PC-9 (cell line): ENCODE data around the gene CEP20. TPM values are rescaled to one million over a fixed set of nuclear protein-coding genes. Genes with fewer than 3 reads are reported as not detected.
A peak's percentile ranks its signal among the peaks of the same experiment; 100 is the strongest.

Experiments used
- BruUV-seq: library from RNA; stranded (reverse); fragments of 400-500 nt; replicated peaks from 2 replicates; lab custom pipeline; 2021; lab: Mats Ljungman, UMichigan
- CTCF ChIA-PET: fragments of 300-600 bp; sonication (Branson Sonifier 250); formaldehyde crosslinking; loops from one replicate; lab custom pipeline; 2022; ENCODE audit warnings: antibody characterized with exemption; lab: Charles Lee
- POLR2A ChIA-PET: fragments of 300-600 bp; sonication (Branson Sonifier 250); formaldehyde crosslinking; loops from one replicate; lab custom pipeline; 2022; ENCODE audit warnings: antibody characterized with exemption; ENCODE audit not compliant: unreplicated experiment; lab: Charles Lee
- DNase-seq, 2 experiments: peaks; one replicate each; pipeline versions ENCODE4 v3.0.0 to v3.0.0-alpha.2; 2015 to 2022; ENCODE audit warnings: mixed read lengths in 1 of 2
- H2AFZ ChIP-seq: fragments of 200-600 bp; sonication (generic); 2 replicates; pipeline ENCODE4 v1.8.1; 2017; ENCODE audit warnings: antibody characterized with exemption
- H3F3A ChIP-seq: fragments of 200-600 bp; sonication (generic); 2 replicates; pipeline ENCODE4 v1.8.1; 2017; ENCODE audit warnings: antibody characterized with exemption, mild to moderate bottlenecking, low read depth; ENCODE audit not compliant: insufficient read depth
- H3K27ac ChIP-seq: fragments of 200-600 bp; sonication (generic); 2 replicates; pipeline ENCODE4 v1.6.1; 2016; ENCODE audit warnings: mixed run types
- H3K27me3 ChIP-seq: fragments of 200-600 bp; sonication (generic); 2 replicates; pipeline ENCODE4 v1.6.1; 2016; ENCODE audit warnings: low read depth, mixed run types; ENCODE audit not compliant: insufficient read depth
- H3K36me3 ChIP-seq: fragments of 200-600 bp; sonication (generic); 2 replicates; pipeline ENCODE4 v1.6.1; 2016; ENCODE audit warnings: low read depth, mixed run types
- H3K4me1 ChIP-seq: fragments of 200-600 bp; sonication (generic); replicated peaks from 2 replicates; pipeline ENCODE4 v1.6.1; 2016; ENCODE audit warnings: mixed run types; ENCODE audit not compliant: insufficient read depth
- H3K4me2 ChIP-seq: fragments of 200-600 bp; sonication (generic); 2 replicates; pipeline ENCODE4 v1.6.1; 2017; ENCODE audit warnings: mixed run types
- H3K4me3 ChIP-seq: fragments of 200-600 bp; sonication (generic); 2 replicates; pipeline ENCODE4 v1.6.1; 2016; ENCODE audit warnings: mixed run types
- H3K79me2 ChIP-seq: fragments of 200-600 bp; sonication (generic); 2 replicates; pipeline ENCODE4 v1.6.1; 2017; ENCODE audit warnings: low read depth, mixed run types
- H3K9me2 ChIP-seq: fragments of 200-600 bp; sonication (generic); 2 replicates; pipeline ENCODE4 v1.8.1; 2017; ENCODE audit warnings: mild to moderate bottlenecking; ENCODE audit not compliant: insufficient read depth
- H3K9me3 ChIP-seq: fragments of 200-600 bp; sonication (generic); 2 replicates; pipeline ENCODE4 v1.8.1; 2016; ENCODE audit warnings: low read depth; ENCODE audit not compliant: insufficient read depth
- H4K20me1 ChIP-seq: fragments of 200-600 bp; sonication (generic); 2 replicates; pipeline ENCODE4 v1.8.1; 2017; ENCODE audit not compliant: insufficient read depth
- EZH2 ChIP-seq: fragments of 200-600 bp; sonication (generic); IDR thresholded peaks from 2 replicates; pipeline ENCODE4 v1.8.0; 2017; ENCODE audit warnings: antibody characterized with exemption, low read depth
- intact Hi-C: fragments of 100-400 bp; cut with micrococcal nuclease; formaldehyde crosslinking; loops from one replicate; pipeline ENCODE4 v1.10.0; 2022; ENCODE audit not compliant: unreplicated experiment
- total RNA-seq: library from RNA; stranded (reverse); gene quantifications from 2 replicates; pipeline ENCODE4 v1.2.3, GENCODE V29; 2021
- TF ChIP-seq, protein P1 (sequence below): fragments of 200-600 bp; sonication (generic); conservative IDR thresholded peaks from 2 replicates; pipeline ENCODE4 v1.6.1; 2017; ENCODE audit warnings: mixed run types, antibody characterized with exemption, mild to moderate bottlenecking, moderate library complexity

CEP20 gene
- total RNA-seq, 1 experiment from 2014 or later: 125 TPM

DNA sequence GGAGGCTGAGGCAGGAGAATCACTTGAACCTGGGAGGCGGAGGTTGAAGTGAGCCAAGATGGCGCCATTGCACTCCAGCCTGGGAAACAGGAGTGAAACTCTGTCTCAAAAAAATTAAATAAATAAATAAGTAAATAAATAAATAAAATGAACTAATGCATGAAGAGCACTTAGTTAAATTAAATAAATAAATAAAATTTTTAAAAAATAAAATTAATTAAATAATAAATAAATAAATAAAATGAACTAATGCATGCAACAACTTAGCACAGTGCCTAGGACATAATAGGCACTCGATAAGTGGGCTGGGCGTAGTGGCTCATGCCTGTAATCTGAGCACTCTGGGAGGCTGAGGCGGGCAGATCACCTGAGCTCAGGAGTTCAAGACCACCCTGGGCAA is 15.6 kb upstream of the CEP20 start:
- CTCF ChIA-PET: no interaction called here
- BruUV-seq: no TSS peak
- POLR2A ChIA-PET: no interaction called here
- DNase-seq: no peak
- Histone ChIP-seq H3K4me3 (no peak overlapping the region), H3K36me3 (no peaks in the 10 kb centered on the region), H3F3A (peaks cover 27% of the 10 kb centered on the region), H2AFZ (no peak overlapping the region), H3K9me2 (no peaks in the 10 kb centered on the region), H3K27ac (no peak overlapping the region), H3K79me2 (no peaks in the 10 kb centered on the region), H4K20me1 (no peaks in the 10 kb centered on the region), H3K9me3 (no peaks in the 10 kb centered on the region), H3K27me3 (no peaks in the 10 kb centered on the region), H3K4me2 (no peak overlapping the region), H3K4me1 (peaks cover 31% of the 10 kb centered on the region)
- TF ChIP-seq EZH2: no peak
- TF ChIP-seq, protein P1, sequence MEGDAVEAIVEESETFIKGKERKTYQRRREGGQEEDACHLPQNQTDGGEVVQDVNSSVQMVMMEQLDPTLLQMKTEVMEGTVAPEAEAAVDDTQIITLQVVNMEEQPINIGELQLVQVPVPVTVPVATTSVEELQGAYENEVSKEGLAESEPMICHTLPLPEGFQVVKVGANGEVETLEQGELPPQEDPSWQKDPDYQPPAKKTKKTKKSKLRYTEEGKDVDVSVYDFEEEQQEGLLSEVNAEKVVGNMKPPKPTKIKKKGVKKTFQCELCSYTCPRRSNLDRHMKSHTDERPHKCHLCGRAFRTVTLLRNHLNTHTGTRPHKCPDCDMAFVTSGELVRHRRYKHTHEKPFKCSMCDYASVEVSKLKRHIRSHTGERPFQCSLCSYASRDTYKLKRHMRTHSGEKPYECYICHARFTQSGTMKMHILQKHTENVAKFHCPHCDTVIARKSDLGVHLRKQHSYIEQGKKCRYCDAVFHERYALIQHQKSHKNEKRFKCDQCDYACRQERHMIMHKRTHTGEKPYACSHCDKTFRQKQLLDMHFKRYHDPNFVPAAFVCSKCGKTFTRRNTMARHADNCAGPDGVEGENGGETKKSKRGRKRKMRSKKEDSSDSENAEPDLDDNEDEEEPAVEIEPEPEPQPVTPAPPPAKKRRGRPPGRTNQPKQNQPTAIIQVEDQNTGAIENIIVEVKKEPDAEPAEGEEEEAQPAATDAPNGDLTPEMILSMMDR: no peak
- intact Hi-C loops: no loop called here

DNA sequence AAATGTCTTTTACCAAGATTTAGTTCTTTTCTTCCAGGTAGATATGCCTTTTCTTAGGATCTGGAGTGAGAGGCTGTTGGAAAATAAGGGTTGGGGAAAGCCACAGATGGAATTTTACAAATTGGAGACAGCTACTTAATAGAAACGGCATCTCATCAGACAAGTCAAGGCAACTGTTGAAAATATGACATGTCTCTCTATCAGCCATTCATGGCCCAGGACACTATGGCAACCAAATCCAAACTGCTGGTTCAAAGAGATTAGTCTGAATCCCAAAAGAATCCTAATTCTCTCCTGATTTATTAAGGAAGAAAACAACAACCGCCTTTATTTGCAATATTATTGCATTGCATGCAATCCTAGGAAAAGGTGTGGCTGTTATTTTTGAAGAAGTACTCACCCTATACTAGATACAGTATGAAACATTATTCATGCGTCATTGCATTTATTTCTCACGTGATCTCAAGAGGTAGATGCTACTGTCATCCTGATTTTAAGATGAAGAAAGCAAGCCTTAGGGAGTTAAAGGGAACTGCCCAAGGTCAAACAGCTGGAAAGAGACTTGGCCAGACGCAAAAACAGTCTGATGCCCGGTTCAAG is 12.6 kb upstream of the CEP20 start:
- no peaks in the 10 kb centered on the region for H3K27me3 ChIP-seq
- H4K20me1 ChIP-seq: no peaks in the 10 kb centered on the region
- no peak overlapping the region for H2AFZ ChIP-seq
- H3F3A ChIP-seq: peaks cover 36% of the 10 kb centered on the region
- peak in 1 of 2 experiments; percentile 45 for DNase-seq
- H3K27ac ChIP-seq: peak overlapping the region; percentile 89
- POLR2A ChIA-PET: interaction anchor here (0.8 kb wide), 1 partner anchor 82 kb away, joined by 5 read pairs; no protein-coding TSS in a partner anchor
- intact Hi-C loops: no loop called here
- no peaks in the 10 kb centered on the region for H3K9me3 ChIP-seq
- CTCF ChIA-PET: no interaction called here
- peak overlapping the region; percentile 71 for H3K4me2 ChIP-seq
- no peaks in the 10 kb centered on the region for H3K79me2 ChIP-seq
- no peaks in the 10 kb centered on the region for H3K36me3 ChIP-seq
- TF ChIP-seq, protein P1: no peak
- no peak for TF ChIP-seq EZH2
- peaks cover 50% of the 10 kb centered on the region for H3K4me1 ChIP-seq
- no peak overlapping the region for H3K4me3 ChIP-seq
- H3K9me2 ChIP-seq: no peaks in the 10 kb centered on the region
- no TSS peak for BruUV-seq

DNA sequence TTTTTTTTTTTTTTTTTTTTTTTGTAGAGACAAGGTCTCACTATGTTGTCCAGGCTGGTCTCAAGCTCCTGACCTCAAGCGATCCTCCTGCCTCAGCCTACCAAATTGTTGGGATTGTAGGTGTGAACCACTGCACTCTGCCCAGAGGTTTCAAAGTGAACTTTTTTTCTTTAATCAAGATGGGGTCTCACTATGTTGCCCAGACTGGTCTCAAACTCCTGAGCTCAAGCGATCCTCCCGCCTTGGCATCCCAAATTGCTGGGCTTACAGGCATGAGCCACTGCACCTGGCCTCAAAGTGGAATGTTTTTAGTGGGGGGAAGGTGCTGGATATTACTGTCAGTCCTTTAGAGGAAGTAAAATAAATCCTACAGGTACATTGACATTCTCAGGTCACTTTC is 12.0 kb upstream of the CEP20 start:
- Histone ChIP-seq H3K4me2 (peak overlapping the region; percentile 71), H3K27me3 (no peaks in the 10 kb centered on the region), H3F3A (peaks cover 38% of the 10 kb centered on the region), H4K20me1 (no peaks in the 10 kb centered on the region), H3K27ac (peak overlapping the region; percentile 89), H3K79me2 (no peaks in the 10 kb centered on the region), H3K4me1 (peaks cover 50% of the 10 kb centered on the region), H3K4me3 (no peak overlapping the region), H2AFZ (no peak overlapping the region), H3K9me2 (no peaks in the 10 kb centered on the region), H3K9me3 (no peaks in the 10 kb centered on the region), H3K36me3 (no peaks in the 10 kb centered on the region)
- no TSS peak for BruUV-seq
- intact Hi-C loops: no loop called here
- ChIA-PET CTCF (no interaction called here), POLR2A (interaction anchor here (0.6 to 1.2 kb wide), 4 partner anchors 12 to 105 kb away, joined by 5 to 10 read pairs (median 6); partner anchors contain the start of gene CEP20)
- TF ChIP-seq, protein P1: no peak
- no peak for TF ChIP-seq EZH2
- no peak for DNase-seq
